Stomach smooth muscle (tissue), 2 donors: ENCODE measurements around the gene HOXD8.

Experiments
- H3K27ac ChIP-seq: one replicate; pipeline ENCODE4 v1.7.0; 2013; ENCODE audit warnings: mild to moderate bottlenecking, low read length, inconsistent platforms
- H3K27me3 ChIP-seq, 2 donors: one replicate each; pipeline ENCODE4 v1.7.0; 2013; ENCODE audit warnings: low read length in 2 of 2; ENCODE audit not compliant: insufficient read depth in 2 of 2, control insufficient read depth in 1 of 2
- H3K36me3 ChIP-seq, 2 donors: one replicate each; pipeline ENCODE4 v1.7.0; 2013; ENCODE audit warnings: low read length in 2 of 2; ENCODE audit not compliant: control insufficient read depth in 2 of 2, insufficient read depth in 2 of 2
- H3K4me1 ChIP-seq: one replicate; pipeline ENCODE4 v1.7.0; 2013; ENCODE audit warnings: low read length; ENCODE audit not compliant: control insufficient read depth, insufficient read depth
- H3K4me3 ChIP-seq, 2 donors: one replicate each; pipeline ENCODE4 v1.7.0; 2013; ENCODE audit warnings: low read length in 2 of 2
- H3K9ac ChIP-seq, 2 donors: one replicate each; pipeline ENCODE4 v1.7.0; 2013; ENCODE audit warnings: low read length in 2 of 2, mild to moderate bottlenecking in 1 of 2
- H3K9me3 ChIP-seq, 2 donors: one replicate each; pipeline ENCODE4 v1.7.0; 2013; ENCODE audit warnings: low read length in 2 of 2; ENCODE audit not compliant: control insufficient read depth in 2 of 2
- donor health status: healthy.
- donor health status: Pancreatic carcinoma.

Gene HOXD8

DNA sequence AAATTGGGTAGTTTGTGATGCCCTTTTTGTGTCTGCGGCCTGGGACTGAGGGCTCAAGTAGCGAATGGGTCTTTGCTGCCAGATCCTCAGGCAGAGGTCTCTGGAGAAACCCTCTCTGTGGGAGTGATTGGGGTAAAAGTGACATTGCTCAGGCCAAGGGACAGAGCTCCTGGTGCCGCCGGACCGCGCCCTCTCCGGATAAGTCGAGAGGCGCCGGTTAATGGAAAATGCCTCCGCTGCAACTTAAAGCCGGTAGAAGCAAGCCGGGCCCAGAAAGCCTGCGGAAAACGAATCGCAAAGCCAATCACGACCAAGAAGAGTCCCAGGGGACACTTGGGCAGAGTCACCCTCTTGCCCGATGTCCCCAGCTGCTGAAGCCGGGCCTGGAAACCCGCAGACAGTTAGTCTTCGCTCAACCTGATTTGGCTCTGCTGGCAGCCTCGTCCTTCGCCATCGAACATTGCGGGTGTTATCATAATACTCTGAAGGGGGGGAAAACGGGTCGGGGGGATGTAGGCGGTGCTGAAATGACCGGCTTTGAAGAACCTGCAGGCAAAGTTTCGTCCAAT is 30.3 kb upstream of the HOXD8 start:
- Histone ChIP-seq H3K27ac (no peak overlapping the region), H3K27me3 (peaks cover 91 to 97% of the 10 kb centered on the region in 2 donors), H3K9ac (no peak overlapping the region), H3K4me3 (no peak overlapping the region), H3K36me3 (no peaks in the 10 kb centered on the region), H3K9me3 (no peaks in the 10 kb centered on the region), H3K4me1 (peaks cover 30% of the 10 kb centered on the region)

DNA sequence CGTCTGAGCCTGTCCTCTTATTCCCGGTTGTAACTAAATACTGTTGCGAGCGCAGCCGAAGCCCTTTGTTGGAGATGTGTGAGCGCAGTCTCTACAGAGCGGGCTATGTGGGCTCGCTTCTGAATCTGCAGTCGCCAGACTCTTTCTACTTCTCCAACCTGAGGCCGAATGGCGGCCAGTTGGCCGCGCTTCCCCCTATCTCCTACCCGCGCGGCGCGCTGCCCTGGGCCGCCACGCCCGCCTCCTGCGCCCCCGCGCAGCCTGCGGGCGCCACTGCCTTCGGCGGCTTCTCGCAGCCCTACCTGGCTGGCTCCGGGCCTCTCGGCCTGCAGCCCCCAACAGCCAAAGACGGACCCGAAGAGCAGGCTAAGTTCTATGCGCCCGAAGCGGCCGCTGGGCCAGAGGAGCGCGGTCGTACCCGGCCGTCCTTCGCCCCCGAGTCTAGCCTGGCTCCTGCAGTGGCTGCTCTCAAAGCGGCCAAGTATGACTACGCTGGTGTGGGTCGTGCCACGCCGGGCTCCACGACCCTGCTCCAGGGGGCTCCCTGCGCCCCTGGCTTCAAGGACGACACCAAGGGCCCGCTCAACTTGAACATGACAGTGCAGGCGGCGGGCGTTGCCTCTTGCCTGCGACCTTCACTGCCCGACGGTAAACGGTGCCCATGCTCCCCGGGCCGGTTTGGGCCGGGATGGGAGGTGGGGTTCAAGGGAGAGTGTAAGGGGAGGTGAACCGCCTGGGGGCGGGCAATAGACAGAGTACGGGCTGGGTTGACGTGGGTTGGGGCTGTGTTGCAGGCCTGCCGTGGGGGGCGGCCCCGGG is 29.6 kb upstream of the HOXD8 start, which contains the start of gene HOXD12:
TSS of gene HOXD12 (plus strand) at position 68 of the 819 bp plus-strand sequence. CDS start at position 75, 7 bp downstream.
- H3K9ac ChIP-seq: no peak within 1 kb of the TSS
- H3K4me1 ChIP-seq: peaks cover 37% of the 10 kb centered on the region
- H3K4me3 ChIP-seq: no peak within 1 kb of the TSS
- peaks cover 91 to 97% of the 10 kb centered on the region in 2 donors for H3K27me3 ChIP-seq
- H3K9me3 ChIP-seq: no peaks in the 10 kb centered on the region
- H3K36me3 ChIP-seq: no peaks in the 10 kb centered on the region
- H3K27ac ChIP-seq: no peak within 1 kb of the TSS

- Histone ChIP-seq H3K27ac (no peak overlapping the region), H3K36me3 (no peaks in the 10 kb centered on the region), H3K4me3 (no peak overlapping the region), H3K9ac (no peak overlapping the region), H3K9me3 (no peaks in the 10 kb centered on the region), H3K27me3 (peaks cover 91 to 97% of the 10 kb centered on the region in 2 donors), H3K4me1 (peaks cover 38% of the 10 kb centered on the region)
Observed at GRCh38 chr2:176100547-176101140, 28.9 kb upstream of the HOXD8 start.

DNA sequence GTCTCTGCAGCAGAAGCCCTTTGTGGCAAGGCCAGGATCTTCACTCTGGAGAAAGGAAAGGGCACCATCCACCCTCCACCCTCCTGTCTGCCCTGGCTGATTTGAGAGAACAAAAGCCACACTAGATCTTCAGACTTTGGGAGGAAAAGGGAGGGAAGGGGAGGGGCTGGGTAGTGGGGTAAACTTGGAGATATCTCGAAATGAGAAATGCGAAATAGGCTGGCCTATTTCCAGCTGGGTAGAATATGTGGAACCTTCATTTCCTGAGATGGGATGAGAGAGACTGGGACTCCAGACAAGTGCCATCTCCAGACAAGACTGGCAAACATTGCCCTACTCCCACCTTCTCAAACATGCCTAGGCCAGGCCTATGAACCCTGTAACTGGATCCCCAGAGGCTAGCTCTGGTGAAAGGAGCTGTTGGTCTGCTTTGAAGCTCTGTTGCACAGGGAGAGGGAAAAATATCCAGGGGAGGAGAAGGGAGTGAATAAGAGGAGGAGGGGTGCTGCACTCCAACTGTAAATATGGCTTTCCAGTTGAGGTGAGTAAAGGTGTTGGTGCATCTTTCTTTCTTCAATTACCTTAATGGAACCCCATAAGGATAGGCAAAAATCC is 28.2 kb upstream of the HOXD8 start:
- Histone ChIP-seq H3K4me3 (no peak overlapping the region), H3K9me3 (no peaks in the 10 kb centered on the region), H3K9ac (no peak overlapping the region), H3K36me3 (no peaks in the 10 kb centered on the region), H3K27ac (no peak overlapping the region), H3K27me3 (peaks cover 91 to 98% of the 10 kb centered on the region in 2 donors), H3K4me1 (peaks cover 38% of the 10 kb centered on the region)

- Histone ChIP-seq H3K27me3 (peaks cover 89 to 98% of the 10 kb centered on the region in 2 donors), H3K27ac (no peak overlapping the region), H3K9me3 (no peaks in the 10 kb centered on the region), H3K9ac (no peak overlapping the region), H3K4me1 (peaks cover 38% of the 10 kb centered on the region), H3K36me3 (no peaks in the 10 kb centered on the region), H3K4me3 (no peak overlapping the region)
Observed at GRCh38 chr2:176101842-176102241, 27.7 kb upstream of the HOXD8 start.

GRCh38 chr2:176102309-176102866 is 27.1 kb upstream of the HOXD8 start:
- Histone ChIP-seq H3K27me3 (peaks cover 87 to 98% of the 10 kb centered on the region in 2 donors), H3K4me1 (peaks cover 38% of the 10 kb centered on the region), H3K27ac (no peak overlapping the region)

GRCh38 chr2:176103194-176103593 is 26.3 kb upstream of the HOXD8 start:
- Histone ChIP-seq H3K27ac (no peak overlapping the region), H3K27me3 (peaks cover 81 to 93% of the 10 kb centered on the region in 2 donors), H3K4me3 (no peak overlapping the region), H3K36me3 (no peaks in the 10 kb centered on the region), H3K9ac (no peak overlapping the region), H3K4me1 (peaks cover 38% of the 10 kb centered on the region), H3K9me3 (no peaks in the 10 kb centered on the region)

More at GRCh38 chr2:176102309-176102866, 27.1 kb upstream of the HOXD8 start:
- Histone ChIP-seq H3K9me3 (no peaks in the 10 kb centered on the region), H3K9ac (no peak overlapping the region), H3K36me3 (no peaks in the 10 kb centered on the region), H3K4me3 (no peak overlapping the region)

DNA sequence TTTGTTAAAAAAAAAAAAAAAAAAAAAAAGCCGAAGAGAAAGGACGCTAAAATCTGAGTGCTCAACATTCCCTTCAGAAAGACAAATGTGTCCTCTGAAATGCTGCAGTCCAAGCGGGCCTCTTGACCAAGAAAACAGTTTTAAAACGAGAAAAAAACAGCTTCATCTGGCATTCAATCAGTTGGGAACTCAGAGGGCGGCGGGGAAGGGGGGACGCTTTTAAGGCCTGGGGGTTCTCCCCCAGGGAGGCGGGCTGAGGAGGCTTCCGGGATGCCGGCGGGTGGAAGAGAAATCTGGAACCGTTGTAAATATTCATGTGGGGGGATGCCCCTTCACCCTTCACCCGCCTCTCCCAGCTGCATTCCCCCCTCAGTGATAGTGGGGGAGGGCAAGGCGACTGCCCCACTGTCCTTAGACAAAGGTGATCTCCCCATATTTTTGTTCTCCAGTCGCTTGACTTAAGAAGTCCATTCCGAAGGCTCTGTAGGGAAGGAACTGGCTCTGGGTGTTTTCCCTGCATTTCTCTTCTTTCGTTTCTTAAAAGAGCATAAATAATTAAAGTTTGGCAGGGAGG is 25.7 kb upstream of the HOXD8 start:
- Histone ChIP-seq H3K4me3 (peak overlapping the region in 1 of 2 donors; percentile 31), H3K27me3 (peaks cover 81 to 91% of the 10 kb centered on the region in 2 donors), H3K4me1 (peaks cover 36% of the 10 kb centered on the region), H3K9ac (no peak overlapping the region), H3K36me3 (no peaks in the 10 kb centered on the region), H3K9me3 (no peaks in the 10 kb centered on the region), H3K27ac (no peak overlapping the region)

DNA sequence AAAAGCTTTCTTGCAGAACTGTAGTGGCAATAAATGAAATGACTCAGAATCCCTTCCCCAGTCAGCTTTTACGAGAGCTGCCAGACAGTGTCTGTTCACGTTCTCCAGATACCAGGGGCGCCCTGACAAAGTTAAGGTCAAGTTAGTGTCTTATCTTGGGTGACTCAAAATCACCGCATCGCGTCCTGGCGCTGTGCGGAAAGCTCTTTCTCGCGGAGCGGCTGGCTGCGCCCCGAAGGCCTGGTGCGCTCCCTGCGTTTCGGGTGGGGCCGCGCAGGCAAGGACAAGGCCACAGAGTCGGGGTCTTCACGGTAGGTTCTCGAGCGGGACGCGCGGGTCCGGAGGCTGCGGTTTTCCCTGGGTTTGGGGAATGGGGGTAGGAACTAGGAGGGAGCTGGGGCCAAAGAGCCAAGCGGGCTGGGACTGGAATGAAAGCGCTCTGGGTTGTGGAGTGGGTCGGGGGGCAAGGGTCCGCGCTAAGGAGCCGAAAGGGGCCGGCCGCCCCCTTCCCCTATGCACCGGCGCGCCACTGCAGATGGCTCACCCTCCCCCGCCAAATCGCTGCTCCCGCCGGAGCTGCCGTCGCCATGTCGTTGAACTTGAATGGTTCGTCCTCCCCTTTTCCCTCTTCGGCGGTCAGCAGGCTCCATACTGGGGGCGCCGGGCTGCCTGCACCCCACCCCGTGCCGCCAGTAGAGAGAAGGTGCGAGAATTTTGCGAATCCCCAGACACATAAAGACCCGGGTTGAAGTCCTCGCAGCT is 25.0 kb upstream of the HOXD8 start:
- peaks cover 35% of the 10 kb centered on the region for H3K4me1 ChIP-seq
- H3K9ac ChIP-seq: no peak overlapping the region
- H3K27ac ChIP-seq: no peak overlapping the region
- H3K36me3 ChIP-seq: no peaks in the 10 kb centered on the region
- no peaks in the 10 kb centered on the region for H3K9me3 ChIP-seq
- H3K4me3 ChIP-seq: peak overlapping the region; percentile 22 to 31
- H3K27me3 ChIP-seq: peaks cover 80 to 91% of the 10 kb centered on the region in 2 donors
